GM21447 (cell line): ENCODE data around the gene TTLL5.

Source experiments
- ATAC-seq: cut with Tn5 transposase; IDR thresholded peaks from one replicate; pipeline ENCODE4 v1.9.1; 2021; ENCODE audit not compliant: unreplicated experiment

TTLL5 gene

DNA sequence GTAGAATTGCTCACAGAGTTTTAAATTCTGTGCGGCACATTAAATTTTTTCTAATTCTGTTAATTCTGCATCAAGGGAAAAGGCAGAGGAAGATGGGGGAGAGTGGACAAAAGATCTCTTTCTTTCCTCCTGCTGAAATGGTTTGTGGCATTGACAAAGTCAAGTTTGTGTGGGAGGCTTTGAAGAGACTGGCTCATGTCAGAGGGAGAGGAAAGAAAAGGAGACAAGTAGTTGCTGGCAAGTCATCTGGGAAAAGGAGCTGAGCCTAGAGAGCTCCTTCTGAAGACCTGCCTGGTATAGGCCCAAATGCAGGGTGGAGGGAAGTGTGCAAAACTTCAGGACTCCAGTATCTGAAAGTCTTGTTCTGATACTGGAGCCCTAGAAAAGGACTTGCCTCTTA lies 36.3 kb downstream of the TTLL5 start:
- ATAC-seq, result no peak

- ATAC-seq, result no peak
These were observed 36.9 kb downstream of the TTLL5 start for GRCh38 chr14:75697918-75698317.

DNA sequence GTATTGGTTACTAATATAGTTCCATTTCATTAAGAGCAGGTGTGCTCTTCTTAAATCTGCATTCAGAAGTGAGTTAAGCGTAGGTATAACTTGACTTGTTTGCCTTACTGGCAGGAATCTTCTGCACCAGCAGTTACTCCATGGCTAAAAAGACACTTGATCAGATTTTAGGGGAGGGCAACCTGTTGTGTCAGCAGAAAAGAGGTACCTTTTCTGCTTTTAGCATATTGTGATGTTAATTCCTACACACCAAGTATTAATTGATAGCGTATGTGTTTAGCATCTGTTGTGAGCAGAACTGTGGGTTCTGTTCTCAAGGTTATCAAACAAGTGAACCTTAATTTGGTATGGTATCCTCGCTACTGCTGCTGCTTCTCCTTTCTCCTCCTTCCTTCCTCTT lies 38.3 kb downstream of the TTLL5 start:
- no peak for ATAC-seq

DNA sequence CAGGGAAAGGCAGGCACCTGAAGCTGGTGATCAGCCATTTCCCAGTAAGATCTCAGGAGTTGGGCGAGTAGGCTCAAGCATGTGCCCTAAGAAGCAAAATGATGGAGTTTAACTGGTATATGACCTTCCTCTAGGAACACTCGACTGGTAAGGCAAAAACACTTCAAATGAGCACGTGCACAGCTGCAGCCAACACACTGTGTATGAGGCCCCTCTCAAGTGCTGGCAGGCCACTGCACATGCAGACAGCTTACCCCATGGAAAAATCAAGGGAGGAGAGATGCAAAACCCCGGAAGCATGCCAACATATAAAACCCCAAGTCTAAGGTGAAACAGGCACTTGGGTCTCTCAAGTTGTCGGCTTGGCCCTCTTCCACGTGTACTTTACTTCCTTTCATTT lies 39.2 kb downstream of the TTLL5 start:
- no peak for ATAC-seq

GRCh38 chr14:75702122-75702521 lies 41.1 kb downstream of the TTLL5 start:
- ATAC-seq, result no peak

GRCh38 chr14:75702616-75703261 lies 41.7 kb downstream of the TTLL5 start:
- no peak for ATAC-seq

- no peak for ATAC-seq
These were observed 42.4 kb downstream of the TTLL5 start for GRCh38 chr14:75703467-75703866.

DNA sequence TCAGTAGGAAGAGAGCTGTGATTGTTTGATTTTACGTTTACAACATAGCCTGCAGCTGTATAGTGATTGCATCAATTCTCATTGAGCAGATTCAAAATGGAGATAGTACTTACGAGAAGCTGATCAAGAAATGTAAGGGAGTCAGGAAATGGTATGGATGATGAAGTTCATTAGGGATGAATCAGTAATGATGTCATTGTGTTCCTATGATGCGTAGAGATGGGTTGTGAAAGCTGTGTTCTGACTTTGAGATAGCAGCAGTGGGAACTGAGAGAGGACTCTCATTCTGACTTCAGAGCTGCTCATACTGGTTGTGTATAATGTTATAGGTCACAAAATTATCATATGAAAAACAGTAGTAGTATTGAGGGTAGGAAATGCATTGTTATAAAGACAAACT lies 44.0 kb downstream of the TTLL5 start:
- ATAC-seq, result no peak

DNA sequence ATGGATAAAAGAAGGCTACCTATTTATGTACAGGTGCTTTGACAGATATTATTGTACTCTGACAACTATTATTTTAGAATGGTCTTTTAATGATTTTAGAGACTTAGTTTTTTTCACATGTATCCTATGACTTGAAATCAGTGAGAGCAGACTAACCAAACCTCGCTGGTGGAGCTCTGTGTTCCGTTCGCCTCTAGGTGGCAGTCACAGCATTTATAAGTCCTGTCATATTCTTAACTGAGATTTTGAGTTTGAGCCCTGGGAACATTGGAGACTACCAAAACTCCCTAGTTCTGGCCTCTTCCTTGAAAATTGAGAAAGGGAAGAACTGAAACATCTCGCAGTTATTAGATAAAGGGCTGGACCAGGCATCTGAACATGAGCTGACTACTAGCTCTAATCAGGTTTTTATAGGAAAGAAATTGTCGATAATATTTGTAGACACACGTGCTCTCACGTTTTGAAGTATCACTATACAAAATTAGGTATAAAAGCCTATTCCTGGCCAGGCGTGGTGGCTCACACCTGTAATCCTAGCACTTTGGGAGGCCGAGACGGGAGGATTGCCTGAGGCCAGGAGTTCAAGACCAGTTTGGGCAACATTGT lies 48.3 kb downstream of the TTLL5 start:
- ATAC-seq, result peak; percentile 55

- ATAC-seq, result no peak
These were observed 50.2 kb downstream of the TTLL5 start for GRCh38 chr14:75711105-75711795.

GRCh38 chr14:75711796-75712211 lies 50.8 kb downstream of the TTLL5 start:
- peak; percentile 62 for ATAC-seq

DNA sequence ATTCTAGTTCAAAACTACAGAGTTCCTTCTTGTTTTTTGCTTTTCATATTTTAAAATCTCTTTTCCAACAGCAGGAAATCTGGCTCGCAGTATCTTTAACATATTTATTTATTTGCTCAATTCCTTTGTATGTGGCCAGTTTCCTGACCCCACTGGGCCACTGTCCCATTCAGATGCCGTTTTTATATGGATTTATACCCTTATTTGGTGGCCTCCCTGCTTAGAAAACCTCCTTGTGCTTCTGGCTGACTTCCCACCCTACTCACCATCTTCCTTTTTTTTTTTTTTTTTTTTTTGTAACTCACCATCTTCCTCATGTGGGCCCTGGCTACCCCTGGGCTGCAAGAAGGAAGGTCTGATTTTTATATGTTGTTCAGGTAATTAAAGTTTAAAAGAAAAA lies 53.9 kb downstream of the TTLL5 start:
- no peak for ATAC-seq

GRCh38 chr14:75715926-75716780 lies 55.1 kb downstream of the TTLL5 start:
- no peak for ATAC-seq

DNA sequence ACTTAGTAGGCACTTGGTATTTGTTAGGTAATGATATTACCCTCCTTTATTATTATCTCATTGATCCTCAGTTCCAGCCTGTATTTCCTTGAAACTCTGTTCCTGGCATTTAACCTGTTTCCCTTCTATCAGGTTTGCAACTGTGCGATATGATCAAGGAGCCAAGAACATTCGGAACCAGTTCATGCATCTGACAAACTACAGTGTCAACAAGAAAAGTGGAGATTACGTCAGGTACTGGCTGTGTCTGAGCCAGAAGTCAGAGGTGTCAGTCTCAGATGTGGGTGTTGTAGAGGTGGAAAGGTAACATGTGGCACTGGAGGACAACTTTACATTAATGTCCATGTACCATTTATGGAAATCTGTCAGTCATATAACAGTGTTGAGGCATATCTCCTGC lies 56.7 kb downstream of the TTLL5 start:
- ATAC-seq, result no peak

GRCh38 chr14:75718199-75718598 lies 57.2 kb downstream of the TTLL5 start:
- no peak for ATAC-seq

GRCh38 chr14:75720116-75720515 lies 59.1 kb downstream of the TTLL5 start:
- ATAC-seq, result no peak

DNA sequence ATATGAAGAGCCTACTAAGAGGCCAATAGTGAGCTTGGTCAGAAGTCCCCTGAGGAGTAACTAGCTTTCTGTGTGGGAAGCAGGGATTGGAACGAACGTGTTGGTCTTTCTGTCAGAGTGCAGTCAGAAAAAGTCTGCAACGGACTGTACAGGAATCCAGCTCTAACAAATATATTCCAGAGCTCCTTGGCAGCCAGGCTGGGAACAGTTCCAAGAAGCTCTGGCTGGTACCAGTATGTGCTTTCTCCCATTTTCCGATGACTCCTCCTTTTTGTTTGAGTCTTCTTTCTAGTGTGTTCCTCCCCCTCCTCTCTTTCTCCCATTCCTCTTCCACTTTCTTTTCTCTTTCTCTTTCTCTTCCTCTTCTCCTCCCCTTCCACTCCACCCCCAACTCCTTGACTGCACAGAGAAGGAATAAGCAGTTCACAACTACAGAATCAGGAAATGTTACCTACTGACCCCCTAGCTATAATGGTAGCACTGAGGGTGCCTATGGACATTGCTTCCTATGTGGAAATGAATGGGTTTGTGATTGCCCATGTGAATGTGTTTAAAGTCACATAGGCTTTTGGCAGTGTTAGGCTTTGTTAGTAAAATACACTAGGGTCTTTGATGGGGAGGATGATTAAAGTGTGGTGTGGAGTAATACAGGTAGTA lies 59.9 kb downstream of the TTLL5 start:
- ATAC-seq, result no peak

GRCh38 chr14:75723716-75724115 lies 62.7 kb downstream of the TTLL5 start:
- ATAC-seq, result no peak

GRCh38 chr14:75724414-75725204 lies 63.6 kb downstream of the TTLL5 start:
- ATAC-seq, result no peak

DNA sequence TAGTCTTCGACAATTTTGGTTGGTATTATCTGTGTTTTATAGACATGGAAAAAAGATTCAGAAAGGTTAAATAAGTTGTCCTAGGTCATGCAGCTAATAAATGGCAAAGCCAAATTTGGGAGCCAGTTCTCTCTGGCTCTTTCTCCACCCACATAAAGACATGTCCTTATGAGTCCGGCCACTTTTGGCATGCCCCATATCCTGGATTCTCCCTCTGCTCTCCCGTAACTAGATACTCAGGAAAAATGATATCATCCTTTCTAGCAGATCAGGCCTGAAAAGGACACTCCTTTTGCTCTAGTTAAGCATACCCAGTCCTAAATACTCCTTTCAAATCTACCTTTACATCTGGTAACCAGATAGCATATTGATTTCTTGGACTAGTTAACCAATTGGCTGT lies 64.4 kb downstream of the TTLL5 start:
- no peak for ATAC-seq
